Right lobe of liver (tissue), 6 donors: ENCODE measurements around the gene CCDC51. TPM values are rescaled to one million over a fixed set of nuclear protein-coding genes. Genes with fewer than 3 reads are reported as not detected.

Experiments
- ATAC-seq, 4 donors: fragments of 200-7000 bp; cut with Tn5 transposase; one replicate each; pipeline ENCODE4 v1.9.1; 2020; ENCODE audit warnings: mild to moderate bottlenecking in 4 of 4, moderate library complexity in 4 of 4
- DNase-seq, 3 donors: peaks; one replicate each; pipeline ENCODE4 v3.0.0-alpha.2; 2020
- H3K27ac ChIP-seq, 3 donors: fragments of 200-600 bp; one replicate each; pipeline ENCODE4 v1.8.0; 2022
- H3K27me3 ChIP-seq, 2 donors: fragments of 200-600 bp; one replicate each; pipeline ENCODE4 v1.8.0; 2022
- H3K36me3 ChIP-seq, 4 donors: fragments of 200-600 bp; sonication (generic) in 1 of 4; one replicate each; pipeline versions ENCODE4 v1.5.1 to v1.8.0; 2017 to 2022; ENCODE audit warnings: control low read depth in 1 of 4
- H3K4me1 ChIP-seq, 4 donors: fragments of 200-600 bp; sonication (generic) in 1 of 4; one replicate each; pipeline versions ENCODE4 v1.5.1 to v1.8.0; 2017 to 2022; ENCODE audit warnings: control low read depth in 1 of 4
- H3K4me3 ChIP-seq, 3 donors: fragments of 200-600 bp; one replicate each; pipeline ENCODE4 v1.8.0; 2022
- H3K9me3 ChIP-seq, 4 donors: fragments of 200-600 bp; sonication (generic) in 1 of 4; one replicate each; pipeline versions ENCODE4 v1.5.1 to v1.8.0; 2017 to 2022; ENCODE audit warnings: control low read depth in 1 of 4
- POLR2A ChIP-seq: fragments of 450-650 bp; IDR thresholded peaks from one replicate; pipeline ENCODE4 v1.6.1; 2017; ENCODE audit warnings: antibody characterized with exemption, mild to moderate bottlenecking
- WGBS: methylation state at CpG from one replicate; pipeline ENCODE4 v1.1.6; 2018; ENCODE audit warnings: low coverage, low lambda C conversion rate; ENCODE audit not compliant: insufficient coverage; ENCODE audit errors: missing lambda C conversion rate; 5-methylcytosine and 5-hydroxymethylcytosine counted together
- intact Hi-C, 2 donors: fragments of 100-400 bp; cut with DNase I; formaldehyde crosslinking; loops; one replicate each; pipeline versions ENCODE4 v1.11.2 to v1.14.1; 2022
- total RNA-seq, 6 experiments: library from RNA; depleted of rRNA in 2 of 6; stranded (reverse); fragments of >200 nt in 2 of 6; fragmentation: NEBNext Ultra II Directional in 3 of 6; extraction: Animal tissue kit (Norgen Biotek cat#: 25700) in 3 of 6; gene quantifications; one replicate each; pipeline versions ENCODE4 v1.1.0 to v1.2.4, GENCODE V29; 2016 to 2023
- TF ChIP-seq, protein P1 (sequence below), 4 donors: fragments of 200-600 bp in 3 of 4; fragments of 450-650 bp in 1 of 4; IDR thresholded peaks; one replicate each; pipeline versions ENCODE4 v1.5.1 to v1.8.0; 2016 to 2022; ENCODE audit warnings: antibody characterized with exemption in 4 of 4, mild to moderate bottlenecking in 2 of 4
- donor health status: DM: no; HTN: yes; CAD: no.
- donor health status: DM: no; HTN: no; CAD: no.
- donor health status: DM: no; HTN: no; CAD: no.
- donor health status: DM: no; HTN: yes; CAD: no.
- donor health status: DM: no; HTN: yes; CAD: no.

The CCDC51 gene
- total RNA-seq, 6 experiments from 2014 or later, result 5.9 to 16.0 (median 8.1) TPM

DNA sequence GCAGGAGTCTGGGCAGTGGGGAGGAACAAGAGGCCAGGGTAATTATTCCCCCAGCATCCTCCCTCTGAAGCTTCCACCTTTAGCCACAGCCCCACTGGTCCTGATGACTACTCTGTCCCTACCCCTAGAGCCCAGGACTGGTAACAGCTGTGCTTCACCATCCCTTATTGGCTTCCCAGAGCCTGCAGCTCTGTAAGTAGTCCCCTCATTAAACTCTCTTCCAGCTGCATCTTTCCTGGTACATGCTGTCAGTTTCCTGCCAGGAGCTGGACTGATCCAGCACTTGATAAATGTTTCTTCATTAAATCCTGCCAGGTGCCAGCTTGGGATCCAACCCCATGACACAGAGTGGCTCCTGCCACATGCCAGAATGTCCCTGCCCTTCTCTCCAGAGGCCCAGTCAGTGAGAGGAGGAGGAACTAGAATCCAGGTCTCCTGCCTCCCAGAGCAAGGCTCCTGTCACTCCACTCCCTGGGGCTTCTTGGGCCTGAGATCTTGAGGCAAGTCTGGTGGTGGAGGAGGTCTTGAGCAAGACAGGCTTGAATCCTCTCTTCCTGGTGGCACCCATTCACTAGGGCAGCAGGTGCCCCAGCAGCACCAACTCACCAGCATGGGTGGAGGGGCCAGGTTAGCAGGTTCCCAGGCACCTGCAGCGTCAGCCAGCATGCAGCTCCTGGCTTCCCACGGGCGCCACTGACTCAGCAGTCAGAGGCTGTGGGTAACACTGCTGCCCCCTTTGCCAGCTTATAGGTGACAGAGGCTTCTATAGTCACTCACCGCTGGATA, 40.3 kb downstream of the CCDC51 start:
- peak in 3 of 4 donors; percentile 6 to 15 (median 12) for ATAC-seq
- H3K4me1 ChIP-seq, result no peaks in the 10 kb centered on the region
- 75% methylated on average over 1 of the region's 4 CpGs for WGBS
- no peak overlapping the region for H3K27ac ChIP-seq
- TF ChIP-seq, protein P1, sequence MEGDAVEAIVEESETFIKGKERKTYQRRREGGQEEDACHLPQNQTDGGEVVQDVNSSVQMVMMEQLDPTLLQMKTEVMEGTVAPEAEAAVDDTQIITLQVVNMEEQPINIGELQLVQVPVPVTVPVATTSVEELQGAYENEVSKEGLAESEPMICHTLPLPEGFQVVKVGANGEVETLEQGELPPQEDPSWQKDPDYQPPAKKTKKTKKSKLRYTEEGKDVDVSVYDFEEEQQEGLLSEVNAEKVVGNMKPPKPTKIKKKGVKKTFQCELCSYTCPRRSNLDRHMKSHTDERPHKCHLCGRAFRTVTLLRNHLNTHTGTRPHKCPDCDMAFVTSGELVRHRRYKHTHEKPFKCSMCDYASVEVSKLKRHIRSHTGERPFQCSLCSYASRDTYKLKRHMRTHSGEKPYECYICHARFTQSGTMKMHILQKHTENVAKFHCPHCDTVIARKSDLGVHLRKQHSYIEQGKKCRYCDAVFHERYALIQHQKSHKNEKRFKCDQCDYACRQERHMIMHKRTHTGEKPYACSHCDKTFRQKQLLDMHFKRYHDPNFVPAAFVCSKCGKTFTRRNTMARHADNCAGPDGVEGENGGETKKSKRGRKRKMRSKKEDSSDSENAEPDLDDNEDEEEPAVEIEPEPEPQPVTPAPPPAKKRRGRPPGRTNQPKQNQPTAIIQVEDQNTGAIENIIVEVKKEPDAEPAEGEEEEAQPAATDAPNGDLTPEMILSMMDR (IDR thresholded peaks at IDR 0.05), result no peak
- no peak for TF ChIP-seq POLR2A
- H3K9me3 ChIP-seq, result no peaks in the 10 kb centered on the region
- peaks cover 0 to 12% (median 6%) of the 10 kb centered on the region in 4 donors for H3K36me3 ChIP-seq
- no peaks in the 10 kb centered on the region for H3K27me3 ChIP-seq
- H3K4me3 ChIP-seq, result no peak overlapping the region
- intact Hi-C loops, result loop anchor here (5.0 to 10.0 kb wide), 2 partner anchors 38 to 155 kb away; partner anchors contain the start of gene PFKFB4 (in 1 of the 2)
- DNase-seq, result peak in 1 of 3 donors; percentile 48

DNA sequence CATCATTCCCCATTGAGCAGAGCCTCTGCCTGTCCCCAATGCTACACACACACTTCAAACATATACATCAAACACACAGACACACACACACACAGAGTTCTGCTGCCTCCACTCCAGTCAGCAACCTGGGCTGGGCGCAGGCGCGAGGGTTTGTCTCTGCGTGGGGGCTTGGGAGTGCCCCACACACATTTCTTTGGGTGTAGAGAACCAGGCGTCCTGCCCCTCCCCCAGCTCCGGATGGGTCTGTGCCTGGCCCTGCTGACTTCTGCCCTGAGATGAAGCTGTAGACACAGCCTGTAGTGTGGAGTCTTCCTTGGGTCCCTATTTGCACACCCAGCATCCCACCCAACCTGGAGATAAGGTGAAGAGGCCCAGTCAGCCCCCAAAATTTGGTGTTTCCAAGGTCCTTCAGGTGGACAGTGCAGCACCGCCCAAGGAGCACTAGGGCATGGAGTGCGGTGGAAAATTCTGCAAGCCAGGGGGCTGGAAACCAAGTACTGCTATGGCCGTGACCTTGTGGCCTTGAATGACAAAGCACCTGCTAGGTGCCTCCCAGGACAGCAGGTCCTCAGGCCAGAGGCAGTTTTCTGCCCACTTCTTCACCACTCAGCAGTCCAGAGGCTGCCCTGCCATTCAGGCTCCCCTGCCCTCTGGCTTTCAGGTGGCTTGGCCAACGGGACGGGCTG, 41.1 kb downstream of the CCDC51 start:
- intact Hi-C loops, result loop anchor here (5.0 to 10.0 kb wide), 2 partner anchors 38 to 156 kb away; partner anchors contain the start of gene PFKFB4 (in 1 of the 2)
- Histone ChIP-seq H3K27ac (no peak overlapping the region), H3K9me3 (no peaks in the 10 kb centered on the region), H3K36me3 (peaks cover 0 to 5% (median 2%) of the 10 kb centered on the region in 4 donors), H3K4me1 (no peaks in the 10 kb centered on the region), H3K4me3 (no peak overlapping the region), H3K27me3 (no peaks in the 10 kb centered on the region)
- ATAC-seq (peak; percentile 5 to 27 (median 14)), DNase-seq (peak in 2 of 3 donors; percentile 47)
- no CpG with 5 or more reads among the region's 11 CpGs for WGBS
- TF ChIP-seq, protein P1 (IDR thresholded peaks at IDR 0.05), result no peak
- no peak for TF ChIP-seq POLR2A

DNA sequence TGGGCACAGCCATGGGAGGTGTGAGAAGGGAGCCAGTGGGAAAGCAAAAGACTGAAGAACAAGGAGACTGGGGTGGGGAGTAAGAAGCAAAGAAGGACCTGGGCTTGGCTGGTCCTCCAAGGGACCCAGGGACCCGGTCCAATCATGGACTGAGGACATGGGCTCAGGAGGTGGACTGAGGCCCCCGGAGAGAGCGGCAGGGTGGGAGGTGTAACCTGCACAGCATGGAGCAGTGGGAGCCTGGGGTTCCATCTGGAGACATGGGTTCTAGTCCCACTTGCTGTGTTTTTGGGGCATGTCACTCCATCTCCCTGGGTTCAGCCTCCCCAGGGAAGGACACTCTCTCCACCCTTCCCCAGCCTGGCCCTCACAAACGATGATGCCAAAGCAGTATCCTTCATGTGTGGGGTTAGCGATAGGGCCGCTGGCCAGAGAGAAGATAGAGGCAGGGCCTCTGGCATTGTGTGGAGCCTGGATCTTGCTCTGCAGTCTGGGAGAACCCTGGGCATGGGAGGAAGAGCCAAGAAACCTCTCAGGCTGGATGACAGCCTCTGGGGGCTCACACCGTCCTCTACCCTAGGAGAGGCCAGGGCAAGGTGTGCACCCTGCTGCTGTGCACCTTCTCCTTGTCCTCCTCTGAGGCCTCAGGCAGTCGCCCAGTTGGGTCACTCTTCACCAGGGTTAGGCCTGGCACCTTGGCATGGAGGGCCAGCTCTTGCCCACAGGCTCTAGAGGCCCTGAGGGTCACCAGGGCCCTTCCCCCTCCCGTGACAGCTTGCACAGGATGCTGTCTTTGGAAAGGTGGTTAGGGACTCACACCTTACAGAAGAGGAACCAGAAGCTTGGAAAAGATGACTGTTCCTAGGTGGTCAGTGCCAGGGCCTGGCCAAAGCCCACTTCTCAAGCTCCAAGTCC, 41.9 kb downstream of the CCDC51 start:
- TF ChIP-seq, protein P1 (IDR thresholded peaks at IDR 0.05), result no peak
- TF ChIP-seq POLR2A, result no peak
- Histone ChIP-seq H3K27ac (no peak overlapping the region), H3K4me1 (no peaks in the 10 kb centered on the region), H3K9me3 (no peaks in the 10 kb centered on the region), H3K4me3 (no peak overlapping the region), H3K36me3 (no peaks in the 10 kb centered on the region), H3K27me3 (no peaks in the 10 kb centered on the region)
- DNase-seq (peak in 2 of 3 donors; percentile 45 to 46), ATAC-seq (peak in 2 of 4 donors; percentile 9 to 18)
- intact Hi-C loops, result loop anchor here (5.0 to 10.0 kb wide), 2 partner anchors 39 to 157 kb away; partner anchors contain the start of gene PFKFB4 (in 1 of the 2)
- 71% methylated on average over 2 of the region's 9 CpGs for WGBS

DNA sequence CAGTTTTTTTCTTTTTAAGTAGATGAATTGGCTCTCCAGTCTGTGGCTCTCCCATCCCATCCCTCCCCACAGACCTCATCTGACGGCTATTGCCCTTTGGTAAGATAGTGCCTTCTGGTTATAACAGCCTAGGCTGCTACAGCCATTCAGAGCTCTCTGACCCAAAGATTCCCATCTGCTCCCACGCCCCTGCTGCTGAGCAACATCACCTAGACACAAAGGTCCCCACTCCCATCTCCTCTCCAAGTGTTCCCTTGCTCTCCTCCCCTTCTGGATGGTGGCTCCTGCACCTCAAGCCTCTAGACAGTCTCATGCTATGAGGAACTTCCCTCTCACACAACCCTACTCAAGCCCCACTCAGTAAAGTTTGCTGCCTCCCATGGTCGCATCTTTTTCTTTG, 44.2 kb downstream of the CCDC51 start:
- no peak for ATAC-seq
- TF ChIP-seq POLR2A, result no peak
- TF ChIP-seq, protein P1 (IDR thresholded peaks at IDR 0.05), result no peak
- Histone ChIP-seq H3K4me3 (no peak overlapping the region), H3K27me3 (no peaks in the 10 kb centered on the region), H3K4me1 (no peaks in the 10 kb centered on the region), H3K9me3 (no peaks in the 10 kb centered on the region), H3K36me3 (no peaks in the 10 kb centered on the region), H3K27ac (no peak overlapping the region)
- 51% methylated on average over 2 of the region's 3 CpGs for WGBS
- intact Hi-C loops, result loop anchor here (5.0 to 10.0 kb wide), 2 partner anchors 42 to 159 kb away; partner anchors contain the start of gene PFKFB4 (in 1 of the 2)
- no peak for DNase-seq
